ENCODE data around the gene ALKBH7.

GRCh38 chr19:6387372-6387771, 14.8 kb downstream of the ALKBH7 start:
- TF ChIP-seq CTCF (conservative IDR thresholded peaks at IDR 0.05; ENCODE audit: low read depth in 2 of 2) (no peak), EZH2phosphoT487 (IDR thresholded peaks at IDR 0.05; ENCODE audit: unreplicated experiment) (no peak)
